ENCODE measurements around the gene PSMA7. TPM values are rescaled to one million over a fixed set of nuclear protein-coding genes. Genes with fewer than 3 reads are reported as not detected.

The PSMA7 gene
- total and polyA plus RNA-seq, 9 donors: 105 to 214 (median 168) TPM

DNA sequence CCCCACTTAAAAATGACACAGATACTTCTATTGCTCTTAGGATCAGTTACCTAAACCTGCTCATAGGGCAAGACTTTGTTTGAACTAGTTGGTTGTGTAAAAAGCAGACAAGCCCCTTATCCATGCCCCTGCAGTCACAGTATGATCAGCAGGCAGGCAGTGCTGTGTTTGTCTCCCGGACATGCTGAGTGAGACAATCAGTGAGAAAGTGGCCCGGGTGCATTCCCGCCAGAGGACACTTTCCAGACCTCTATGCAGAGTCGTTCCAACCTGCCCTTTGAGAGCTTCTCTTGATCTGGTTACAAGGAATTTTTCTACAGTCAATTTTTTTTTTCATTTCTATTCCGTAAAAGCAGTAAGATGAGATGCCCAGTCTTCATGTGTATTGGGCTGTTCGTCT, 14.7 kb downstream of the PSMA7 start:
- no peaks in the 10 kb centered on the region for H3K36me3 ChIP-seq
- DNase-seq: no peak
- intact Hi-C loops (cut with DNase I): no loop called here
- WGBS, 3 donors: 77 to 91% (median 84%) methylated on average over 6 of the region's 6 CpGs
- TF ChIP-seq POLR2A (IDR thresholded peaks at IDR 0.05) (no peak), EP300 (IDR thresholded peaks at IDR 0.05) (no peak)
- TF ChIP-seq, protein P1, sequence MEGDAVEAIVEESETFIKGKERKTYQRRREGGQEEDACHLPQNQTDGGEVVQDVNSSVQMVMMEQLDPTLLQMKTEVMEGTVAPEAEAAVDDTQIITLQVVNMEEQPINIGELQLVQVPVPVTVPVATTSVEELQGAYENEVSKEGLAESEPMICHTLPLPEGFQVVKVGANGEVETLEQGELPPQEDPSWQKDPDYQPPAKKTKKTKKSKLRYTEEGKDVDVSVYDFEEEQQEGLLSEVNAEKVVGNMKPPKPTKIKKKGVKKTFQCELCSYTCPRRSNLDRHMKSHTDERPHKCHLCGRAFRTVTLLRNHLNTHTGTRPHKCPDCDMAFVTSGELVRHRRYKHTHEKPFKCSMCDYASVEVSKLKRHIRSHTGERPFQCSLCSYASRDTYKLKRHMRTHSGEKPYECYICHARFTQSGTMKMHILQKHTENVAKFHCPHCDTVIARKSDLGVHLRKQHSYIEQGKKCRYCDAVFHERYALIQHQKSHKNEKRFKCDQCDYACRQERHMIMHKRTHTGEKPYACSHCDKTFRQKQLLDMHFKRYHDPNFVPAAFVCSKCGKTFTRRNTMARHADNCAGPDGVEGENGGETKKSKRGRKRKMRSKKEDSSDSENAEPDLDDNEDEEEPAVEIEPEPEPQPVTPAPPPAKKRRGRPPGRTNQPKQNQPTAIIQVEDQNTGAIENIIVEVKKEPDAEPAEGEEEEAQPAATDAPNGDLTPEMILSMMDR (IDR thresholded peaks at IDR 0.05): no peak
- no peak overlapping the region for H3K27ac ChIP-seq
- peaks cover 5% of the 10 kb centered on the region for H3K4me1 ChIP-seq (ENCODE audit: insufficient read depth)
- H3K27me3 ChIP-seq: no peaks in the 10 kb centered on the region
- H3K4me3 ChIP-seq: no peak overlapping the region
- no peaks in the 10 kb centered on the region for H3K9me3 ChIP-seq

DNA sequence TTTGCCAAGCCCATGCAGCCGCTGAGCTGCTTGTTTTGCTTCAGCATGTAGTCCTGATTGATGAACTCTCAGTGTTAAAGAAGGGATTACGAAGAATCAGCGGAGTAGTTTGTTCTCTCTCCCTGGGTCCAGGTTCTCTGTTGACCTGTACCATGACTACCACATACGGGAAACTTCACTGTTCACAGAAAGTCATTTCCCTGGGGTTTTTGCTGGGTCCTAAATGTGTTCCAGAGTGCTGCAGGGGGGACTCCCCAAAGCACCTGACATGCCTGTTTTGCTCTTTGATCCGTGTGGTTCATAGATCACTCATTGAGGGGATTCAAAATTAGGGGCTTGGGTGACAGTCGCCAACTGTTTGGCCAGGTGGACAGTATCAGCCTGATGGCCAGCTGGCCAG, 15.4 kb downstream of the PSMA7 start:
- DNase-seq: no peak
- intact Hi-C loops (cut with DNase I): no loop called here
- Histone ChIP-seq H3K4me1 (ENCODE audit: insufficient read depth) (peaks cover 6% of the 10 kb centered on the region), H3K27me3 (no peaks in the 10 kb centered on the region), H3K36me3 (no peaks in the 10 kb centered on the region), H3K27ac (no peak overlapping the region), H3K9me3 (no peaks in the 10 kb centered on the region), H3K4me3 (no peak overlapping the region)
- WGBS, 3 donors: 79 to 83% (median 81%) methylated on average over 6 of the region's 6 CpGs
- TF ChIP-seq POLR2A (IDR thresholded peaks at IDR 0.05): no peak
- TF ChIP-seq, protein P1 (IDR thresholded peaks at IDR 0.05): no peak
- TF ChIP-seq EP300 (IDR thresholded peaks at IDR 0.05): no peak

DNA sequence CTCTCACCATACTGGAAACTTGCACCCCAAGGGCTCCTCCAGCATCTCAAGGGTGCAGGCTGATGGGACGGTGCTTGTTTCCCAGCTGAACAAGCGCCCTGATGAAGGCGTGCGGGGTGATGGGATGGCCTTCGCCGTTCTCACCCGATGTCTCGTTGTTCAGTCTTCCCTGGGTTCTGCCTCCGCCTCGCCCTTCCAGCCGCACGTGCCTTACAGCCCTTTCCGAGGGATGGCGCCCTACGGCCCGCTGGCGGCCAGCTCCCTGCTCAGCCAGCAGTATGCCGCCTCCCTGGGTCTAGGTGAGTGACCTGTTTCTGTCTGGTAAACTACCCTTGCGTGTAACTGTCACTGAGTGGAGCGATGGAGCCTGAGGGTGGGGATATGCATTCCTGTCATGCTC, 17.1 kb downstream of the PSMA7 start:
- intact Hi-C loops (cut with DNase I): no loop called here
- no peaks in the 10 kb centered on the region for H3K27me3 ChIP-seq
- peaks cover 6% of the 10 kb centered on the region for H3K4me1 ChIP-seq (ENCODE audit: insufficient read depth)
- no peaks in the 10 kb centered on the region for H3K36me3 ChIP-seq
- DNase-seq: no peak
- H3K9me3 ChIP-seq: no peaks in the 10 kb centered on the region
- WGBS, 3 donors: 90 to 91% (median 90%) methylated on average over 17 to 20 of the region's 20 CpGs
- no peak overlapping the region for H3K27ac ChIP-seq
- TF ChIP-seq POLR2A (IDR thresholded peaks at IDR 0.05) (no peak), EP300 (IDR thresholded peaks at IDR 0.05) (no peak)
- TF ChIP-seq, protein P1 (IDR thresholded peaks at IDR 0.05): no peak
- H3K4me3 ChIP-seq: no peak overlapping the region

DNA sequence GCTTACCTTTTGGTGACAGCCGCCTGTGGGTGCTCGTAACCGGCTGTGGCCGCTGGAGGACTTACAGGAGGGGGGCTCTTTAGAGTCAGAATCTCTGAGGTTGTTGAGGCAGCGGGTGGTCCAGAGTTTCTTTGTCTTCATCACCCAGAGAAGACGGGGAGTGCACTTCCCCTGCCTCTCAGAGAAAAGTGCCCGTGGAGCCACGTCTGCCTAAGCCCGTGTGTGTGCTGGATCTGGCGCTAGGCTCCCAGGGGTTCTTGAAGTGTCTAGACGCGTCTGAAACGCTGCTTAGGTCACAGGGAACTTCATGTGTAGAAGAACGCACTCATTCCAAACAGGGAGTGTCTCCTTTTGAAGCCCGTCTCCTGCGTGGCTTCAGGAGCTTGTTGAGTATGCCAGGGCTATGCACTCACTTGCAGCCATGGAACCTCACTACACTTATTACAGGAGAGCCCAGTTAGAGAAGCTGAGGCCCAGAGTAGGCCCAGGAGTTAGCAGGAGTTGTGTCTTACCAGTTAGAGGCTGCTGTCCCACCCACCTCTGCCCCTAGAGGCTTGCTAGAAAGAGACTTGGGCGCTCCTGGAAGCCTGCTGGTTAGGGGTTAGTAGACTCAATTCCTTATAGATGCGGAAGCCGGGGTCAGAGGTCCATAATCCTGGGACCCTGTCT, 19.6 kb downstream of the PSMA7 start:
- DNase-seq: no peak
- intact Hi-C loops (cut with DNase I): loop anchor here in 2 of 4 donors (2.0 kb wide), 2 partner anchors 19 to 47 kb away; partner anchors contain the start of genes PSMA7 (in 1 of the 2) and SS18L1 (in 1 of the 2)
- WGBS, 3 donors: 17 to 21% (median 18%) methylated on average over 17 to 19 of the region's 19 CpGs
- Histone ChIP-seq H3K4me1 (ENCODE audit: insufficient read depth) (peaks cover 6% of the 10 kb centered on the region), H3K36me3 (no peaks in the 10 kb centered on the region), H3K27ac (peak overlapping the region in 1 of 2 donors; percentile 79), H3K27me3 (no peaks in the 10 kb centered on the region), H3K9me3 (no peaks in the 10 kb centered on the region), H3K4me3 (peak overlapping the region; percentile 84)
- TF ChIP-seq, protein P1 (IDR thresholded peaks at IDR 0.05): no peak

Measured in ovary (tissue), 9 donors.